Measurements from ENCODE around the gene MFAP3.

DNA sequence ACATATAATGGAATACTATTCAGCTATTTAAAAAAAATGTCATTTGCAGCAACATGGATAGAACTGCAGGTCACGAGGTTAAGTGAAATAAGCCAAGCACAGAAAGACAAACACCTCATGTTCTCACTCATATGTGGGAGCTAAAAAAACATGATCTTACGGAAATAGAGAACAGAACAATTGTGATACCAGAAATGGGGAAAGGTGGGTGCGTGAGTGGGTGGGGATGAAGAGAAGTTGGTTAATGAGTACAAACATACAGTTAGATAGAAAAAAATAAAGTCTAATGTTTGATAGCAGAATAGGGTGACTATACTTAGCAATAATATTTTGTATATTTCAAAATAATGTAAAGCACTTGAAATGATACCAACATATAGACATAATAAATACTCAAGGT, 38.8 kb upstream of the MFAP3 start:
- no peak for TF ChIP-seq POLR2A (IDR thresholded peaks at IDR 0.05)
- TF ChIP-seq, protein P1, sequence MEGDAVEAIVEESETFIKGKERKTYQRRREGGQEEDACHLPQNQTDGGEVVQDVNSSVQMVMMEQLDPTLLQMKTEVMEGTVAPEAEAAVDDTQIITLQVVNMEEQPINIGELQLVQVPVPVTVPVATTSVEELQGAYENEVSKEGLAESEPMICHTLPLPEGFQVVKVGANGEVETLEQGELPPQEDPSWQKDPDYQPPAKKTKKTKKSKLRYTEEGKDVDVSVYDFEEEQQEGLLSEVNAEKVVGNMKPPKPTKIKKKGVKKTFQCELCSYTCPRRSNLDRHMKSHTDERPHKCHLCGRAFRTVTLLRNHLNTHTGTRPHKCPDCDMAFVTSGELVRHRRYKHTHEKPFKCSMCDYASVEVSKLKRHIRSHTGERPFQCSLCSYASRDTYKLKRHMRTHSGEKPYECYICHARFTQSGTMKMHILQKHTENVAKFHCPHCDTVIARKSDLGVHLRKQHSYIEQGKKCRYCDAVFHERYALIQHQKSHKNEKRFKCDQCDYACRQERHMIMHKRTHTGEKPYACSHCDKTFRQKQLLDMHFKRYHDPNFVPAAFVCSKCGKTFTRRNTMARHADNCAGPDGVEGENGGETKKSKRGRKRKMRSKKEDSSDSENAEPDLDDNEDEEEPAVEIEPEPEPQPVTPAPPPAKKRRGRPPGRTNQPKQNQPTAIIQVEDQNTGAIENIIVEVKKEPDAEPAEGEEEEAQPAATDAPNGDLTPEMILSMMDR (IDR thresholded peaks at IDR 0.05), result no peak
- TF ChIP-seq EP300 (IDR thresholded peaks at IDR 0.05), result no peak
- no peak for TF ChIP-seq POLR2AphosphoS5 (IDR thresholded peaks at IDR 0.05)

Data from upper lobe of left lung (tissue), 4 donors.